HTERT RPE-1 (cell line): ENCODE data around the gene FAM180A.
"Not testable (repeated sequence)": the region's sequence is repeated elsewhere in the genome, so short reads cannot be mapped to it uniquely, and the experiment has no call there.

Source experiments
- in situ Hi-C: fragments of 300-500 bp; cut with MboI; formaldehyde crosslinking; loops from 4 replicates; pipeline ENCODE4 v1.14.3; 2020; ENCODE audit warnings: low sequenced_read_pairs

Gene FAM180A

DNA sequence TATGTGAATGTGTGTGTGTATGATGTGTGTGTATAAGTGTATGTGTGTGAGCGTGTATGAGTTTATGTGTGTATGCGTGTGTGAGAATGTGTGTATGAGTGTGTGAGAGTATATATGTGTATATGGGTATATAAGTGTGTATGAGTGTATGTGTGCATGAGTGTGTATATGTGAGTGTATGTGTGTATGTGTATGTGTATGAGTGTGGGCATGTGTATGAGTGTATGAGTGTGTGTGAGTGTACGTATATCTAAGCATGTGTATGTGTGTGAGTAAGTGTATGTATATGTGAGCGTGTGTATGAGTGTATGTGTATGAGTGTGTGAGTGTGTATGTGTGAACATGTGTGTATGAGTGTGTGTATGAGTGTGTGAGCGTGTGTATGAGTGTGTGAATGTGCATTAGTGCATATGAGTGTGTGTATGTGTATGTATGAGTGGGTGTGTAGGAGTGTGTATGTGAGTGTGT, 33.5 kb downstream of the FAM180A start:
- in situ Hi-C loops: no loop called here

GRCh38 chr7:135714534-135715009, 34.0 kb downstream of the FAM180A start:
- in situ Hi-C loops: no loop called here

- in situ Hi-C loops: no loop called here
These were observed 34.7 kb downstream of the FAM180A start for GRCh38 chr7:135713836-135714470.

DNA sequence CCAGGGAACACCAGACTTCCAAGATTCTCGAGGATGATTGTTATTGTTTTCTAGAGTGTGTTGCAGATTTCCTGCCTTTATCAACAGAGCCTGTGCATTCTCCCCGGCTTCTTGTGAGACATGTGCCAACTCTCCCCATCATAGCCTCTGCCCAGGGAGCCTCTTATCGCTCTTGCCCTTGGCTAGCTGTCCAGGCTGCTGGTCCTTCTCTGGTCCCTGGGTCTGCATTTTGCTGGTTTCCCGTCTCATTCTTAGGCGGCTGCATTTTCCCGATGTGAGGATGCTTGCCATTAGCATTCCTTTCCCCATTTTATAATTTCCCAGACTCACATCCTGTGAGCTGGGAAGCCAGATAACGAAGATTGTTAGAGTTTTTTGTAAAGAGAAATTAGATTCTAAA, 35.8 kb downstream of the FAM180A start:
- in situ Hi-C loops: no loop called here

GRCh38 chr7:135712182-135712782, 36.3 kb downstream of the FAM180A start:
- in situ Hi-C loops: no loop called here

DNA sequence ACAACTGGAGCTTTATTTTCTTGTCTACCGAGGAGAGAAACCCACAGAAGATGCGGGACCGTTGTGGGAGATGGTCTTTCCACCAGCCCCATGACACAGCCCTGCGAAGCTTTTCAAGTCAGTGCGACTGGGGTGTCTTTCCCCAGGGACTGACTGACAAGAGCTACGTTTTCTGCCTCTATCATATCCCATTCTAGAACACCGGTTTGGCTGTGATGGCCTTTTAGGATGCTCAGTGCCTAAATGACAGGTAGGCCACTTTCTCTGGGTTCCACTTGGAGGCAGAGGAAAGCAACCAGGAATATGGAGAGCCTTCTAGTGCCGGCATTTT, 37.5 kb downstream of the FAM180A start:
- in situ Hi-C loops: no loop called here

- in situ Hi-C loops: no loop called here
These were observed 38.0 kb downstream of the FAM180A start for GRCh38 chr7:135710417-135711138.

- in situ Hi-C loops: no loop called here
These were observed 39.1 kb downstream of the FAM180A start for GRCh38 chr7:135709508-135709907.

DNA sequence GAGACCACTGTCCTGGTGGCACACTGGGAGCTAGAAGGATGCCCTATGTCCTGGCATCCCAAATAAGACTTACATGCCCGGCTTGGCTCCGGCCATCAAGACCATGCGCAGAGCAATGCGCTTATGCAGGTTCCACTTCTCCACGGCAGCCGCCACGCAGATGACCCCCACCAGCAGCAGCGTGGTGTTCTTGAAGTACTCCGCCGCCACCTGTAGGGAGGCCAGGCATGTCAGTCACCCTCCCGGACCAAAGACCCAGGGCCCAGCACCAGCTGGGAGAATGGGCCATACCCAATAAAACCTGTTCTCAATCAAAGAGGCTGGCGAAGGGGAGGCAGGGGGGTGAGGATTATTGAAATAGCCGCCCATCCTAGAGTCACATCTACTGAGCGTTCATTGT, 40.6 kb downstream of the FAM180A start:
- in situ Hi-C loops: no loop called here

GRCh38 chr7:135707570-135707966, 41.0 kb downstream of the FAM180A start:
- in situ Hi-C loops: no loop called here

DNA sequence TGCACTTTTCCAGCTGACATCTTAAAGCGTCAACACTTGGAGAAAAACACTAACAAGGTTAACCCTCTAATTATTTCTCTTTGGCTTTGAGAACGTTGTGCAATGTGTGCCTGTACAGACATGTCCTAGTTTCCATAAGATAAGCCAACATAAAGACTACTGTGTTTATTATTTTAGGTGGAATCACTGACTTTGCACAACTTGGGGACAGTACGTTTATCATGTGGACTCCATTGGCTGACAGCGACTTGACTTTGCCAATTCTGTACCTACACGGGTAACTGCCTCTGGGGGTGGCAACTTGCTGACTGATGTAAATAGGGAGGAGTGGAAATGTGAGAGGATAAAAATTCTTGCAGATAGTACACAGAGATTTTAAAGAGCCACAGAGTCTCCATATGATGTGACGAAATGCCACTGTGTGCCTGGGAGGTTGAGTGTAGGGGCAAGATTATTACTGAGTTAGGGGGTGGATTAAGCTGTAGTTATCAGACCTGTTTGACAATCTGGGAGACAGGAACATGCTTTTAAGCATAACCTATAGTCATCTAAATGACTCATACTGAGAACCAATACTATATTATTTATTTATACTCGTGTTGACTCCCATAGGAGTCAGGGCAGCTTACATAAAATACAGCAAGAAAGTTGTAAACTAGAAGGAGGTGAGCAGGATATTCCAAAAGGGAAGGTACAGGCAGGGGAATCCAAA, 41.6 kb downstream of the FAM180A start:
- in situ Hi-C loops: no loop called here

DNA sequence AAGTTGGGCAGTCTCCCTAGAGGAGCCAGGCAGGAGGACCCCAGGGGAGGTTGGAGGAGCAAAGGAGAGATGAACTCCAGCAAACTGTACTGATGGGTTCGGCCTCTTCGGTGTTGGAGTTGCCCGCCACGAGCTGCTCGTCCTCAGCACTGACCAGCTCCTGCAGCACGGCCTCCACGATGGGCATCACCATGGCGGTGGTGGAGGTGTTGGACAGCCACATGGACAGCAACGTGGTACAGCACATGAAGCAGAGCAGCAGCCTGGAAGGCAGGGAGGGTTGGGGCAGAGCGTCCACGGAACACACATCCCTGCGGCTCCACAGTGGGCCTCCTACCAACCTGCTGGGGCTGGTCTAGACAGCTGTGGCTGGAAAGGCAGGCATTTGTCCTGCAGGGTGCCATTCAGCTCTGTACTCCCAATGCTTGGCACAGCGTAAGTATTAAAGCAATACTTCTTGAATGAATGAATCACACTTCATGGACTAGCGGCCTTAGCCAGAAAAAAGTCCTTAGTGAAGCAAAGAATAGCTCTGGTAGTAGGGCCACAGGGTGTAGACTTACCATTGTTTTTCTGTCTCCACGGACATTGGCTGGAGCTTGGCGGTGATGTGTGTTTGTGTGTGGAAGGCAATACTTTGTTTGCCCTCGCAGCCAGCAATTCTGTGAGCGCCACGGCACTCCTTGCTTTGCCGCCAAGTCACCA, 42.4 kb downstream of the FAM180A start:
- in situ Hi-C loops: no loop called here

- in situ Hi-C loops: no loop called here
These were observed 43.9 kb downstream of the FAM180A start for GRCh38 chr7:135704698-135705097.

DNA sequence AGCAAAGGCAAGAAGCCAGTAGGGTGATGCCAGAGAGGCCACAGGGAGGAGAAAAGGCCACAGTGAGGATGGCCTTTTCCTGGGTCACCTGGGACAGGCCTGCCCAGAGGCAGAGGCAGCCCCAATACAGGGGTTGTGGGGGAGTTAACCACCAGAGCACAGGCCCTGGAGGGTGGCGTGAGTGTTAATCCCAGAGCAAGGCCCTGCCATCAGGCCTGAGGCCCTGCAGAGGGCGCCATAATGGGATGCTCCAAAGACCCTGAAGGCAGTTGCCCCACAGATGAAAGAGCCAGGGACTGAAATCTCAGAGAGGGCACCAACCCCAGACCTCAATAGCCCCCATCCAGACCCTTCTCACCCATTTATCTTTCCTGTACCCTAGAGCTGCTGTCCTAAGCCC, 44.5 kb downstream of the FAM180A start:
- in situ Hi-C loops: no loop called here

DNA sequence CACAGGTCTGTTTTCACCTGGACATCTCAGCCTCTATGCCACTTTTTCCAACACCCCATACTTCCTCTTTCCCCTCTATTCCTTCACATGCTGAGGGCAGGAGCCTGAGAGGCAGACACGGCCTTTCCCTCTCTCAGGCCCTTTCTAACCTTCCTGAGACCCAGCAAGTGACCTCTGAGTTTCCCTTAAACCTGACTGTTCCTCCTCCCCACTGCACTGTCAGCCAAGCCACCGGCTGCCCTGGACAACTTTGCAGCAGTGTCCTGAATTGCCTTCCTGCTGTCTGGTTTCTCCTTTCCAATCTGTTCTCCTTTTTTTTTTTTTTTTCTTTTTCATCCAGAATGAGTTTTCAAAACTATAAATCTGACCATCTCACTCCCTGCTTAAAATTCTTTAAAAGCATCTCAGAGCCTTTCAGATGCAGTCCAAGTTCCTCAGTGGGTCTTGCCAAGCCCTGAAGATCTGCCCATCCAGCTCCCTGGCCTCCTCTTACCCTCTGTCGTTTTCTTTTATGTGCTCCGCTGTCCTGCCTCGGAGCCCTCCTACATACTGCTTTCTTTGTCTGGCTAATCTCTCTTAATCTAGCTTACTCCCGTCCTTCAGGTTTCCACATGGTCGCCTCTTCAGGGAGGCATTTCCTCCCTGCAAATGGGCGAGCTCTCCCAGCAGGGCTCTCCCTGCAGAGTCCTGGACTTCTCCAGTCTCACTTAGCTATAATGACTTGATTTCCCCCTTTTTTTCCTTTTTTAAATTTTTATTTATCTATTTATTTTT, 51.1 kb downstream of the FAM180A start:
- in situ Hi-C loops: no loop called here

GRCh38 chr7:135693558-135693957, 55.1 kb downstream of the FAM180A start:
- in situ Hi-C loops: no loop called here

DNA sequence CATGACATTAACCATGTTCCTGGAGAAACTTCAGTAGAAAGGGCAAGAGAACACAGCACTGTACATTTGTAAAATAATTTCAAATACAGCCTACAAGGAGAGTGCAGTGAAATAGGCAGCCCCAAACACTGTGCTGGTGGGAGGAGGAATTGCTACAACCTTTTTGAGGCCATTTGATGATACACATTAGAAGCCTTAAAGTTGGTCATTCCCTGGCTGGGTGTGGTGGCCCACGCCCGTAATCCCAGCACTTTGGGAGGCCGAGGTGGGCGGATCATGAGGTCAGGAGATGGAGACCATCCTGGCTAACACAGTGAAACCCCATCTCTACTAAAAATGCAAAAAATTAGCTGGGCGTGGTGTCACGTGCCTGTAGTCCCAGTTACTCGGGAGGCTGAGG, 56.0 kb downstream of the FAM180A start:
- in situ Hi-C loops: not testable (repeated sequence)

GRCh38 chr7:135692055-135692454, 56.6 kb downstream of the FAM180A start:
- in situ Hi-C loops: no loop called here

DNA sequence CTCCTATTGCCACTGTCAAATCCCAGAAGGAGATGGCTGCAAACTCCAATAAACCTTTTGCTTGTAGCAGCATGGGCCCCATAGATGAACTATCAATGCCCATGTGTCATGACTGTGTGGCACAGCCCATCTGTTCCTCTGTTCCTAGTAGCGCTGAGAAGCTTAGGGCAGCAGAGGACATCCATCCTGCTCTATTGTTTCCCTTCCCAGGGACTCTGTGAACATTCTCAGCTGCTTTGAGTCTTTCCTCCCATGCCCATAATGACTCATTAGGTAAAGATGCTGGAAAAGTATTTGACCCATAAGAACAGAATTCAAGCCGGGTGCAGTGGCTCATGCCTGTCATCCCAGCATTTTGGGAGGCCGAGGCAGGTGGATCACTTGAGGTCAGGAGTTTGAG, 58.0 kb downstream of the FAM180A start:
- in situ Hi-C loops: no loop called here

GRCh38 chr7:135687466-135687865, 61.1 kb downstream of the FAM180A start:
- in situ Hi-C loops: no loop called here
